Endothelial cell of umbilical vein (primary cell): ENCODE results near the gene CAPN1. TPM values are rescaled to one million over a fixed set of nuclear protein-coding genes. Genes with fewer than 3 reads are reported as not detected.

Experiments
- BruUV-seq: library from RNA; stranded (reverse); fragments of 400-500 nt; replicated peaks from 2 replicates; lab custom pipeline; 2021; lab: Mats Ljungman, UMichigan
- CTCF ChIA-PET: fragments of 300-600, 350-600 bp; sonication (Branson Sonifier 250); formaldehyde crosslinking; loops from one replicate; lab custom pipeline; 2021; ENCODE audit warnings: antibody characterized with exemption, inconsistent platforms; lab: Charles Lee
- POLR2A ChIA-PET: fragments of 300-600, 350-600 bp; sonication (Branson Sonifier 250); formaldehyde crosslinking; loops from one replicate; lab custom pipeline; 2021; ENCODE audit warnings: antibody characterized with exemption, inconsistent platforms; lab: Charles Lee
- DNase-seq: peaks from one replicate; pipeline ENCODE4 v3.0.0-alpha.2; 2011; ENCODE audit warnings: low read depth, low spot score
- FAIRE-seq: peaks from 2 replicates; lab custom pipeline; 2011; peaks lifted over from hg19 to GRCh38; lab: Jason Lieb, UNC
- H2AFZ ChIP-seq: 2 replicates; pipeline ENCODE4 v1.6.0; 2012; ENCODE audit warnings: low read depth, low read length, control low read depth, inconsistent platforms
- H3K27ac ChIP-seq: 2 replicates; pipeline ENCODE4 v1.5.1; 2011; ENCODE audit warnings: low read depth, mild to moderate bottlenecking, control low read depth, low read length, moderate library complexity; ENCODE audit not compliant: insufficient read depth
- H3K27me3 ChIP-seq, 2 experiments: 2 replicates each; pipeline versions ENCODE4 v1.6.0 to v1.6.1; 2011; ENCODE audit warnings: low read length in 2 of 2, mixed read lengths in 1 of 2; ENCODE audit not compliant: control insufficient read depth in 2 of 2, insufficient read depth in 2 of 2
- H3K36me3 ChIP-seq, 2 experiments: 2 replicates in 1 of 2; 3 replicates in 1 of 2; pipeline ENCODE4 v1.5.1; 2011; ENCODE audit warnings: low read length in 2 of 2, mild to moderate bottlenecking in 1 of 2, moderate library complexity in 1 of 2; ENCODE audit not compliant: control insufficient read depth in 2 of 2, insufficient read depth in 2 of 2; ENCODE audit errors: extremely low read depth in 1 of 2
- H3K4me1 ChIP-seq: 3 replicates; pipeline ENCODE4 v1.5.1; 2011; ENCODE audit warnings: mild to moderate bottlenecking, low read length; ENCODE audit not compliant: control insufficient read depth, insufficient read depth; ENCODE audit errors: extremely low read depth
- H3K4me2 ChIP-seq: 2 replicates; pipeline ENCODE4 v1.6.1; 2011; ENCODE audit warnings: low read length, control low read depth, mixed read lengths; ENCODE audit not compliant: insufficient read depth
- H3K4me3 ChIP-seq, 3 experiments: fragments of 200-600 bp in 1 of 3; sonication (generic), shearing (Covaris generic) in 1 of 3; replicated peaks in 1 of 3; 2 replicates each; pipeline ENCODE4 v1.5.1; 2011 to 2016; ENCODE audit warnings: control low read depth in 3 of 3, low read length in 3 of 3, mild to moderate bottlenecking in 2 of 3, inconsistent platforms in 1 of 3, low read depth in 1 of 3, moderate library complexity in 1 of 3; ENCODE audit not compliant: insufficient read depth in 1 of 3
- H3K79me2 ChIP-seq: 2 replicates; pipeline ENCODE4 v1.6.0; 2012; ENCODE audit warnings: low read length, inconsistent platforms; ENCODE audit not compliant: control insufficient read depth, insufficient read depth
- H3K9ac ChIP-seq: replicated peaks from 2 replicates; pipeline ENCODE3; 2011; ENCODE audit warnings: low read length, control low read depth; ENCODE audit not compliant: insufficient read depth; ENCODE audit errors: extremely low read depth
- H3K9me1 ChIP-seq: replicated peaks from 3 replicates; pipeline ENCODE4 v1.6.0; 2011; ENCODE audit warnings: mild to moderate bottlenecking, low read length; ENCODE audit not compliant: control insufficient read depth, insufficient read depth; ENCODE audit errors: extremely low read depth
- H3K9me3 ChIP-seq: replicated peaks from 2 replicates; pipeline ENCODE4 v1.5.1; 2012; ENCODE audit warnings: low read length, inconsistent platforms; ENCODE audit not compliant: control insufficient read depth, insufficient read depth
- H4K20me1 ChIP-seq: replicated peaks from 2 replicates; pipeline ENCODE3; 2011; ENCODE audit warnings: mild to moderate bottlenecking, low read length; ENCODE audit not compliant: control insufficient read depth, insufficient read depth; ENCODE audit errors: extremely low read depth
- CTCF ChIP-seq, 2 donors: IDR thresholded peaks; 1 replicate in 1 of 2; 2 replicates in 1 of 2; pipeline ENCODE4 v1.5.1; 2011; ENCODE audit warnings: low read length in 2 of 2, mild to moderate bottlenecking in 2 of 2, moderate library complexity in 2 of 2, control low read depth in 1 of 2, inconsistent platforms in 1 of 2, low read depth in 1 of 2; ENCODE audit not compliant: insufficient read depth in 1 of 2; ENCODE audit errors: extremely low read depth in 1 of 2
- FOS ChIP-seq: IDR thresholded peaks from 2 replicates; pipeline ENCODE4 v1.6.1; 2011; ENCODE audit warnings: mild to moderate bottlenecking, low read length, moderate library complexity, borderline replicate concordance; ENCODE audit not compliant: insufficient read depth
- GATA2 ChIP-seq: IDR thresholded peaks from 2 replicates; pipeline ENCODE4 v1.7.0; 2011; ENCODE audit warnings: low read depth, mild to moderate bottlenecking, moderate library complexity, mixed read lengths, low read length; ENCODE audit not compliant: insufficient read length, insufficient read depth
- MAX ChIP-seq: IDR thresholded peaks from 2 replicates; pipeline ENCODE4 v1.6.1; 2011; ENCODE audit not compliant: insufficient read depth, insufficient read length
- POLR2A ChIP-seq: IDR thresholded peaks from 2 replicates; pipeline ENCODE4 v1.6.1; 2012; ENCODE audit warnings: low read depth, mild to moderate bottlenecking, control low read depth, low read length
- dilution Hi-C: fragments of 300-500 bp; cut with MboI; formaldehyde crosslinking; loops from one replicate; pipeline ENCODE4 v1.15.0; 2019; ENCODE audit warnings: low sequenced_read_pairs; ENCODE audit not compliant: extremely low pct_ligation_motif_present
- intact Hi-C: fragments of 100-400 bp; cut with micrococcal nuclease; formaldehyde crosslinking; loops from one replicate; pipeline ENCODE4 v1.10.0; 2022
- polyA plus RNA-seq, 4 experiments: library from polyadenylated mRNA; depleted of rRNA in 3 of 4; stranded (reverse) in 3 of 4; unstranded in 1 of 4; fragments of >200 nt; gene quantifications; 2 replicates each; pipeline versions ENCODE4 v1.2.1 to v1.2.3, GENCODE V29; 2011 to 2012; ENCODE audit warnings: missing spikeins in 1 of 4
- total RNA-seq: library from RNA; stranded (reverse); gene quantifications from 2 replicates; pipeline ENCODE4 v1.2.3, GENCODE V29; 2021

Gene CAPN1
- total and polyA plus RNA-seq, 2 donors (not counting 3 experiments of a cell fraction or from before 2014, with no cell fraction given): 217 to 218 TPM

GRCh38 chr11:65223011-65223410, 41.3 kb downstream of the CAPN1 start:
- dilution Hi-C loops (no loop called here), intact Hi-C loops (no loop called here)
- POLR2A ChIA-PET: no interaction called here
- DNase-seq (no peak), FAIRE-seq (no peak)
- TF ChIP-seq GATA2: no peak
- no peak for TF ChIP-seq MAX
- no peak for TF ChIP-seq CTCF (IDR thresholded peaks at IDR 0.05; ENCODE audit: extremely low read depth in 1 of 2, insufficient read depth in 1 of 2, low read depth in 1 of 2, low read length in 2 of 2)
- no peak for TF ChIP-seq POLR2A
- H4K20me1 ChIP-seq: no peaks in the 10 kb centered on the region
- H3K9me1 ChIP-seq: no peaks in the 10 kb centered on the region
- H3K79me2 ChIP-seq: no peaks in the 10 kb centered on the region
- H2AFZ ChIP-seq: no peak overlapping the region
- no peaks in the 10 kb centered on the region for H3K36me3 ChIP-seq
- no peaks in the 10 kb centered on the region for H3K9me3 ChIP-seq
- H3K9ac ChIP-seq: no peak overlapping the region
- H3K4me3 ChIP-seq: no peak overlapping the region
- H3K27me3 ChIP-seq: no peaks in the 10 kb centered on the region
- peaks cover 20% of the 10 kb centered on the region for H3K4me1 ChIP-seq
- H3K27ac ChIP-seq: no peak overlapping the region
- BruUV-seq: no TSS peak
- CTCF ChIA-PET: interaction anchor here (0.7 to 1.3 kb wide), 2 partner anchors 92 to 107 kb away, joined by 3 to 7 read pairs; no protein-coding TSS in a partner anchor
- no peak overlapping the region for H3K4me2 ChIP-seq

- DNase-seq: peak; percentile 48
- H3K4me2 ChIP-seq: peak overlapping the region; percentile 89
Observed at GRCh38 chr11:65224930-65225278, 43.2 kb downstream of the CAPN1 start.

More at GRCh38 chr11:65224930-65225278, 43.2 kb downstream of the CAPN1 start:
- no peaks in the 10 kb centered on the region for H3K79me2 ChIP-seq
- no peaks in the 10 kb centered on the region for H3K9me1 ChIP-seq
- H3K4me3 ChIP-seq: no peak overlapping the region
- peak overlapping the region; percentile 98 for H2AFZ ChIP-seq
- TF ChIP-seq POLR2A: no peak
- peak; percentile 33 for TF ChIP-seq FOS
- CTCF ChIA-PET: interaction anchor here (0.6 to 3.1 kb wide), 28 partner anchors 13 to 381 kb away, joined by 3 to 62 read pairs (median 6); partner anchors contain the start of genes CDC42BPG, CDC42EP2, DPF2 and POLA2
- H3K27ac ChIP-seq: no peak overlapping the region
- peak; percentile 77 for FAIRE-seq
- H3K4me1 ChIP-seq: peaks cover 20% of the 10 kb centered on the region
- dilution Hi-C loops (no loop called here), intact Hi-C loops (loop anchor here (1.0 to 2.0 kb wide), 4 partner anchors 22 to 105 kb away; no protein-coding TSS in a partner anchor)
- H3K27me3 ChIP-seq: no peaks in the 10 kb centered on the region
- H4K20me1 ChIP-seq: no peaks in the 10 kb centered on the region
- no TSS peak for BruUV-seq
- H3K9ac ChIP-seq: no peak overlapping the region
- H3K9me3 ChIP-seq: no peaks in the 10 kb centered on the region
- no peaks in the 10 kb centered on the region for H3K36me3 ChIP-seq
- POLR2A ChIA-PET: interaction anchor here (0.6 kb wide), 1 partner anchor 34 kb away, joined by 5 read pairs; no protein-coding TSS in a partner anchor
